ENCODE results near the gene HDAC7. TPM values are rescaled to one million over a fixed set of nuclear protein-coding genes. Genes with fewer than 3 reads are reported as not detected.

HDAC7 gene
- total RNA-seq, 1 donor from 2014 or later = 93.2 TPM

DNA sequence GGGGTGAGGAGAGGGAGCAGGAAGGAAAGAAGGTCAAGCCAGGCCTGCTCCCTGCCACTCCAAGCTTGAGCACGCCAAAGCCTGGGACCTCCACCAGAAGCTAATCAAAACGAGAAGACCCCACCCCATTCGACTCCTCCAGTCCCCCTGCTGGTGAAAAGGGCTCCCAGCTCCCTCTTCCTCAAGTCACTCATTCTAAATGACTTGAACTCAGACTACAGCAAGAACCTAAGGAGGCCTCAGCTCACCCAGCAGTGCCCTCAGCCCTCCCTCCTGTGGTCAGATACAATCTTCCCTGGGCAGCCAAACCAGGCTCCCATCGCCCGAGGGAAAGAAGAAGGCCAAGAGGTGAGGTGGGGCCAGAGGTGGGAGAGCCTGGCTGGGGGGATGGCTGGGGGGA, 17.4 kb downstream of the HDAC7 start:
- TF ChIP-seq, protein P1, sequence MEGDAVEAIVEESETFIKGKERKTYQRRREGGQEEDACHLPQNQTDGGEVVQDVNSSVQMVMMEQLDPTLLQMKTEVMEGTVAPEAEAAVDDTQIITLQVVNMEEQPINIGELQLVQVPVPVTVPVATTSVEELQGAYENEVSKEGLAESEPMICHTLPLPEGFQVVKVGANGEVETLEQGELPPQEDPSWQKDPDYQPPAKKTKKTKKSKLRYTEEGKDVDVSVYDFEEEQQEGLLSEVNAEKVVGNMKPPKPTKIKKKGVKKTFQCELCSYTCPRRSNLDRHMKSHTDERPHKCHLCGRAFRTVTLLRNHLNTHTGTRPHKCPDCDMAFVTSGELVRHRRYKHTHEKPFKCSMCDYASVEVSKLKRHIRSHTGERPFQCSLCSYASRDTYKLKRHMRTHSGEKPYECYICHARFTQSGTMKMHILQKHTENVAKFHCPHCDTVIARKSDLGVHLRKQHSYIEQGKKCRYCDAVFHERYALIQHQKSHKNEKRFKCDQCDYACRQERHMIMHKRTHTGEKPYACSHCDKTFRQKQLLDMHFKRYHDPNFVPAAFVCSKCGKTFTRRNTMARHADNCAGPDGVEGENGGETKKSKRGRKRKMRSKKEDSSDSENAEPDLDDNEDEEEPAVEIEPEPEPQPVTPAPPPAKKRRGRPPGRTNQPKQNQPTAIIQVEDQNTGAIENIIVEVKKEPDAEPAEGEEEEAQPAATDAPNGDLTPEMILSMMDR (IDR thresholded peaks at IDR 0.05) = peak; percentile 39
- H3K4me3 Mint-ChIP-seq (ENCODE audit: unreplicated experiment) = no peak overlapping the region
- peaks cover 67% of the 10 kb centered on the region for H3K4me1 Mint-ChIP-seq (ENCODE audit: low read depth)
- no peaks in the 10 kb centered on the region for H3K27me3 Mint-ChIP-seq (ENCODE audit: low read depth)
- peaks cover 1% of the 10 kb centered on the region for H3K36me3 Mint-ChIP-seq (ENCODE audit: low read depth)
- H3K9me3 Mint-ChIP-seq (ENCODE audit: low read depth) = no peaks in the 10 kb centered on the region
- no peak overlapping the region for H3K27ac Mint-ChIP-seq (ENCODE audit: unreplicated experiment)
- DNase-seq (ENCODE audit: low spot score) = no peak

DNA sequence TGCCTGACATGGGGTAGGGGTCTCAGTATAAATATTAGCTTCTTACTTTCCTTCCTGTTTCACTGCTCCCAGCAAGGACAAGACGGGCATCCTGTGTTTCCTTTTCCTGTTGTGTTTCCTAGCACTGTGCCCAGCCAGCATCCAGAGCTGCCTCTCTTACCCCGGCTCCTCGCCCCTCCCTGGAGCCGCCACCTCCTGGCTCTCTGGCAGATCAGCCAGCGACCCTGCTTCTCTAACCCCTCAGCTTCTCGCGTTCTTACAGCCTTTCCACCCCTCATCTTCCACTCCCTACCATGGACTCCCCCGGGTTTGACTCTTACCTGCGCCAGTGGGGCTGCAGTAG, 17.8 kb downstream of the HDAC7 start:
- no peak for DNase-seq (ENCODE audit: low spot score)
- no peaks in the 10 kb centered on the region for H3K27me3 Mint-ChIP-seq (ENCODE audit: low read depth)
- no peak overlapping the region for H3K27ac Mint-ChIP-seq (ENCODE audit: unreplicated experiment)
- TF ChIP-seq, protein P1 (IDR thresholded peaks at IDR 0.05) = no peak
- no peak overlapping the region for H3K4me3 Mint-ChIP-seq (ENCODE audit: unreplicated experiment)
- peaks cover 62% of the 10 kb centered on the region for H3K4me1 Mint-ChIP-seq (ENCODE audit: low read depth)
- no peaks in the 10 kb centered on the region for H3K9me3 Mint-ChIP-seq (ENCODE audit: low read depth)
- peaks cover 1% of the 10 kb centered on the region for H3K36me3 Mint-ChIP-seq (ENCODE audit: low read depth)

- no peaks in the 10 kb centered on the region for H3K27me3 Mint-ChIP-seq (ENCODE audit: low read depth)
- no peak overlapping the region for H3K4me3 Mint-ChIP-seq (ENCODE audit: unreplicated experiment)
- H3K36me3 Mint-ChIP-seq (ENCODE audit: low read depth) = peaks cover 1% of the 10 kb centered on the region
- DNase-seq (ENCODE audit: low spot score) = no peak
- H3K27ac Mint-ChIP-seq (ENCODE audit: unreplicated experiment) = peak overlapping the region; percentile 49
- no peaks in the 10 kb centered on the region for H3K9me3 Mint-ChIP-seq (ENCODE audit: low read depth)
- TF ChIP-seq, protein P1 (IDR thresholded peaks at IDR 0.05) = no peak
- H3K4me1 Mint-ChIP-seq (ENCODE audit: low read depth) = peaks cover 58% of the 10 kb centered on the region
Observed at GRCh38 chr12:47801170-47801903, 18.4 kb downstream of the HDAC7 start.

- peak overlapping the region; percentile 47 for H3K27ac Mint-ChIP-seq (ENCODE audit: unreplicated experiment)
- no peak overlapping the region for H3K4me3 Mint-ChIP-seq (ENCODE audit: unreplicated experiment)
- H3K9me3 Mint-ChIP-seq (ENCODE audit: low read depth) = no peaks in the 10 kb centered on the region
- DNase-seq (ENCODE audit: low spot score) = no peak
- TF ChIP-seq, protein P1 (IDR thresholded peaks at IDR 0.05) = no peak
- H3K36me3 Mint-ChIP-seq (ENCODE audit: low read depth) = peaks cover 1% of the 10 kb centered on the region
- no peaks in the 10 kb centered on the region for H3K27me3 Mint-ChIP-seq (ENCODE audit: low read depth)
- peaks cover 53% of the 10 kb centered on the region for H3K4me1 Mint-ChIP-seq (ENCODE audit: low read depth)
Observed at GRCh38 chr12:47800582-47800981, 19.1 kb downstream of the HDAC7 start.

DNA sequence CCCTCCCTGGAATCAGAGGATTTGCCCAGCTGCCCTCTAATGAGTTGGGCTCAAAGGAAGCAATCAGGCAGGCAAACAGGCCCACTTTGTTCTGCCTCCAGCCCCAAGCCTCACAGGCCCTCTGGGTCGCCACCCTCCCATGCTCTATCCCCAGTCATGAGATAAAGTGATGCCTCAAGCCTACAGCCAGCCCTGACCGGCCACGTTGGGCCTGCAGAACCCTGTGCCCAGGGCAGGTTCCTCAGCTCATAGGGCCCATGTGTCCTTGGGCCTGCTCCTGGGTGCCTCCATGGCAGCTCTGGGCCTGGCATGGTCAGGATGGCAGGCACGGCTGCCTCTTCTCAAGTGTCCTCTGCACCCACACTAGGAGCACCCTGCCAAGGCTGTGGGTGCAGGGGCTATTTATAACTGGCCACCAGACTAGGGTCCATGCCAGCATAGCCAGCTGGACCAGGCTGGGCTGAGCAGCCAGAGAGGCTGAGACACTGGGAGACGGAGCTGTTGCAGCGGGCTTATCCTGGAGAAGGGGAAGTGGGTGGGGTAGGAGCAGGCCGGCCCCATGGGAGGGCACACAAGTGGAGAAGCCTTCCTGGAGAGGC, 20.2 kb downstream of the HDAC7 start:
- Mint-ChIP-seq H3K9me3 (ENCODE audit: low read depth) (no peaks in the 10 kb centered on the region), H3K4me1 (ENCODE audit: low read depth) (peaks cover 41% of the 10 kb centered on the region), H3K27ac (ENCODE audit: unreplicated experiment) (no peak overlapping the region), H3K4me3 (ENCODE audit: unreplicated experiment) (no peak overlapping the region), H3K36me3 (ENCODE audit: low read depth) (peaks cover 6% of the 10 kb centered on the region), H3K27me3 (ENCODE audit: low read depth) (no peaks in the 10 kb centered on the region)
- TF ChIP-seq, protein P1 (IDR thresholded peaks at IDR 0.05) = no peak
- no peak for DNase-seq (ENCODE audit: low spot score)

All from chondrocyte (in vitro differentiated cells).